Lung (tissue), 12 donors: Measurements from ENCODE around the gene TPO. TPM values are rescaled to one million over a fixed set of nuclear protein-coding genes. Genes with fewer than 3 reads are reported as not detected.
A peak's percentile ranks its signal among the peaks of the same experiment; 100 is the strongest.
"Not testable (repeated sequence)": the region's sequence is repeated elsewhere in the genome, so short reads cannot be mapped to it uniquely, and the experiment has no call there.

Experiments used
- ATAC-seq: fragments of 200-7000 bp; cut with Tn5 transposase; one replicate; pipeline ENCODE4 v1.9.1; 2020; ENCODE audit warnings: moderate number of reproducible peaks; ENCODE audit not compliant: insufficient read depth, low FRiP score
- DNase-seq, 3 donors: peaks; one replicate each; pipeline ENCODE4 v3.0.0-alpha.2; 2013 to 2017
- H3K27ac ChIP-seq, 2 donors: one replicate each; pipeline ENCODE4 v1.5.1; 2013; ENCODE audit warnings: mild to moderate bottlenecking in 2 of 2, moderate library complexity in 2 of 2, control low read depth in 1 of 2, inconsistent platforms in 1 of 2, low read depth in 1 of 2, low read length in 1 of 2
- H3K27me3 ChIP-seq, 3 donors: one replicate each; pipeline ENCODE4 v1.5.1; 2013; ENCODE audit warnings: low read length in 2 of 3; ENCODE audit not compliant: control insufficient read depth in 3 of 3, insufficient read depth in 3 of 3
- H3K36me3 ChIP-seq, 4 donors: one replicate each; pipeline ENCODE4 v1.5.1; 2013; ENCODE audit warnings: low read length in 4 of 4, mild to moderate bottlenecking in 1 of 4, moderate library complexity in 1 of 4; ENCODE audit not compliant: control insufficient read depth in 4 of 4, insufficient read depth in 4 of 4
- H3K4me1 ChIP-seq, 5 donors: one replicate each; pipeline ENCODE4 v1.5.1; 2013; ENCODE audit warnings: low read length in 5 of 5, mild to moderate bottlenecking in 2 of 5, moderate library complexity in 1 of 5; ENCODE audit not compliant: control insufficient read depth in 5 of 5, insufficient read depth in 5 of 5
- H3K4me3 ChIP-seq: one replicate; pipeline ENCODE4 v1.5.1; 2013; ENCODE audit warnings: mild to moderate bottlenecking, control low read depth, moderate library complexity
- H3K9ac ChIP-seq, 2 donors: one replicate each; pipeline ENCODE4 v1.5.1; 2013; ENCODE audit warnings: low read length in 2 of 2, control low read depth in 1 of 2; ENCODE audit not compliant: insufficient read depth in 1 of 2
- H3K9me3 ChIP-seq, 4 donors: one replicate each; pipeline ENCODE4 v1.5.1; 2013; ENCODE audit warnings: low read length in 3 of 4, mild to moderate bottlenecking in 1 of 4, moderate library complexity in 1 of 4; ENCODE audit not compliant: control insufficient read depth in 4 of 4, insufficient read depth in 3 of 4
- WGBS, 2 donors: extraction: QIAGEN DNeasy Blood & Tissue Kit; methylation state at CpG; one replicate each; pipeline ENCODE4 v1.1.7; 2013; 5-methylcytosine and 5-hydroxymethylcytosine counted together
- polyA plus RNA-seq, 2 donors: library from polyadenylated mRNA; stranded (reverse); fragments of 200-250 nt; gene quantifications; one replicate each; pipeline ENCODE4 v1.2.1, GENCODE V29; 2013
- total RNA-seq, 2 donors: library from RNA; depleted of rRNA in 1 of 2; stranded (reverse); fragments of >200 nt in 1 of 2; gene quantifications; one replicate each; pipeline ENCODE4 v1.2.1, GENCODE V29; 2014 to 2021
- TF ChIP-seq, protein P1 (sequence below): IDR thresholded peaks from 2 replicates; pipeline ENCODE4 v1.5.1; 2012; ENCODE audit warnings: mild to moderate bottlenecking; ENCODE audit errors: control extremely low read depth, extremely low read depth
- donor health status: control.
- donor health status: control.
- donor health status: Bipolar disorder and iron deficiency.
- donor health status: healthy.
- donor health status: DM: yes; HTN: yes; CAD: no.

The TPO gene
- total and polyA plus RNA-seq, 4 donors: 0.17 to 0.31 TPM; not detected in 2

DNA sequence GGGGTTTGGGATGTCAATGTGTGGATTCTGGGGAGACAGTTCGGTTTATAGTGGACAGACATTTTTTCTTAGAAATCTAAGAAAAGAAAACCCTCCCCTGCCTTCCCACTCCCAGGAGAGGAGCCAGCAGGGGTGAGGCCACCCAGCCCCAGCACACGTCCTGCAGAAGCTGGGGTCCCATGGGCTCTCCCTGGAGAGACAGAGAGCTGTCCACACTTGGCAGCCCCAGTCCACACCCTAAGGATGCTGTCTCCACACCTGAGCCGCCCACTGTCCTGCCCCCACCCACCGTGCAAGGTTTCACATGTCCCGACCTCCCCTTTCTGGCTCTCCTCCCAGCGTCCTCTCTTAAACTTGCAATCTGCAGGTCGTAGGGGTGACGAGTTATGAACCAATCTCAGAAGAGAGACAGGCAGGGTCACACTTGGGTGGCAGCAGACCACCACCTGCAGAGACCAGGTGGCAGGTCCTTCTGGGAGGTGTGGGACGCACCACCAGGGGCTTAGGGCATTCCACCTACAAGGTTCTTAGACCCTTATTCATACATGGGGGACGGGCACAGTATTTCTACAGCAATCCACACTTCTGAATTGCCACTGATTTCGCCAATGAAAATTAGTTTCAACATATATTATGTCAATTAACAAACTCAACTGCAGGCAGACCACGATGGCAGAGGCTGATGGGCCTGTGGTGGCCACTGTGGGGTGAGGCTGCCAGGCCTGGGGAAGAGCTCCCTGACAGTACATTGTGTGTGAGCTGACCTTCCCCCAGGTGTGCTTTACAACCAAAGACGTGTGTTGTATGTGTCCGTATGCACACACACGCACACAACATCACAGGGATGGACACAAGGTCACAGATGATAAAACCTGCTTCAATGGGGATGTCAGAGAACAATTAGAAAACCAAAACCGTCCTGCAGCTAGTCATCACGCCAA lies 158.5 kb downstream of the TPO start:
- DNase-seq: no peak
- no peaks in the 10 kb centered on the region for H3K36me3 ChIP-seq
- TF ChIP-seq, protein P1, sequence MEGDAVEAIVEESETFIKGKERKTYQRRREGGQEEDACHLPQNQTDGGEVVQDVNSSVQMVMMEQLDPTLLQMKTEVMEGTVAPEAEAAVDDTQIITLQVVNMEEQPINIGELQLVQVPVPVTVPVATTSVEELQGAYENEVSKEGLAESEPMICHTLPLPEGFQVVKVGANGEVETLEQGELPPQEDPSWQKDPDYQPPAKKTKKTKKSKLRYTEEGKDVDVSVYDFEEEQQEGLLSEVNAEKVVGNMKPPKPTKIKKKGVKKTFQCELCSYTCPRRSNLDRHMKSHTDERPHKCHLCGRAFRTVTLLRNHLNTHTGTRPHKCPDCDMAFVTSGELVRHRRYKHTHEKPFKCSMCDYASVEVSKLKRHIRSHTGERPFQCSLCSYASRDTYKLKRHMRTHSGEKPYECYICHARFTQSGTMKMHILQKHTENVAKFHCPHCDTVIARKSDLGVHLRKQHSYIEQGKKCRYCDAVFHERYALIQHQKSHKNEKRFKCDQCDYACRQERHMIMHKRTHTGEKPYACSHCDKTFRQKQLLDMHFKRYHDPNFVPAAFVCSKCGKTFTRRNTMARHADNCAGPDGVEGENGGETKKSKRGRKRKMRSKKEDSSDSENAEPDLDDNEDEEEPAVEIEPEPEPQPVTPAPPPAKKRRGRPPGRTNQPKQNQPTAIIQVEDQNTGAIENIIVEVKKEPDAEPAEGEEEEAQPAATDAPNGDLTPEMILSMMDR: no peak

DNA sequence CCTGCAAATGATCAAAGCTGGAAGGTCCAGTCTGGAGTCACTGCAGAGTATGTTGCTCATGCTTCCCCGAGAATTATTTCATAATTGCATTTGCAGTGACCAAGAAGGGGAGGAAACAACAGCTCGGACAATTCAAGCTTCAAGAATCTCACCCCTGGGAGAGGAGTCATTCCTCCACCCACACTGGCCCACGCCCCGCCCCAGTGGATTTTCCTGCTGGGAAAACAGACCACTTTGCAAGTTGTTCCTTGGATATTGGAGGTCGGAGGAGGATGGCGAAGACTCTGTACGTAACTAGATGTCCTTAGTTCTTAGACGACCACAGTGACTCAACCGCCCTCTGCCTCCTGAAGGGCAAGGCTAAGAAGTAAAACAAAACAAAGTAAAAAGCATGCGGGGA lies 159.4 kb downstream of the TPO start:
- H3K27me3 ChIP-seq: peaks cover 0 to 3% (median 0%) of the 10 kb centered on the region in 3 donors
- H3K9ac ChIP-seq: no peak overlapping the region
- ATAC-seq (no peak), DNase-seq (no peak)
- TF ChIP-seq, protein P1: no peak
- WGBS, 2 donors: 82 to 87% methylated on average over 10 of the region's 10 CpGs
- H3K27ac ChIP-seq: peak overlapping the region in 1 of 2 donors; percentile 12
- peaks cover 0 to 2% (median 0%) of the 10 kb centered on the region in 5 donors for H3K4me1 ChIP-seq
- H3K9me3 ChIP-seq: peaks cover 0 to 2% (median 0%) of the 10 kb centered on the region in 4 donors
- no peaks in the 10 kb centered on the region for H3K36me3 ChIP-seq
- H3K4me3 ChIP-seq: no peak overlapping the region

More for the DNA sequence above, 158.5 kb downstream of the TPO start:
- no peak for ATAC-seq
- Histone ChIP-seq H3K4me3 (no peak overlapping the region), H3K9me3 (peaks cover 0 to 2% (median 0%) of the 10 kb centered on the region in 4 donors), H3K27ac (peak overlapping the region in 1 of 2 donors; percentile 12), H3K27me3 (peaks cover 0 to 3% (median 0%) of the 10 kb centered on the region in 3 donors), H3K4me1 (peaks cover 0 to 2% (median 0%) of the 10 kb centered on the region in 5 donors), H3K9ac (no peak overlapping the region)
- whole genome bisulfite sequencing, 2 donors: 81 to 82% methylated on average over 17 of the region's 17 CpGs

GRCh38 chr2:1577846-1578245 lies 164.6 kb downstream of the TPO start:
- WGBS, 2 donors: 89 to 90% methylated on average over 5 of the region's 5 CpGs
- Histone ChIP-seq H3K27ac (no peak overlapping the region), H3K9me3 (peaks cover 0 to 3% (median 0%) of the 10 kb centered on the region in 4 donors), H3K27me3 (no peaks in the 10 kb centered on the region), H3K9ac (no peak overlapping the region), H3K36me3 (no peaks in the 10 kb centered on the region), H3K4me1 (no peaks in the 10 kb centered on the region), H3K4me3 (no peak overlapping the region)
- TF ChIP-seq, protein P1: no peak
- ATAC-seq (no peak), DNase-seq (peak in 1 of 3 donors; percentile 0)

- DNase-seq: not testable (repeated sequence)
- WGBS, 2 donors: 90 to 92% methylated on average over 19 of the region's 19 CpGs
Observed at GRCh38 chr2:1581257-1581964, 168.1 kb downstream of the TPO start.

More at GRCh38 chr2:1581257-1581964, 168.1 kb downstream of the TPO start:
- not testable (repeated sequence) for H3K9ac ChIP-seq, H3K4me1 ChIP-seq, H3K27me3 ChIP-seq, H3K9me3 ChIP-seq, ATAC-seq, H3K27ac ChIP-seq, H3K36me3 ChIP-seq, H3K4me3 ChIP-seq
